Neuronal stem cell (in vitro differentiated cells): ENCODE results near the gene TRIM66.

Experiments
- DNase-seq: peaks from one replicate; pipeline ENCODE4 v3.0.0-alpha.2; 2013; ENCODE audit warnings: low spot score
- H2AFZ ChIP-seq: one replicate; pipeline ENCODE4 v1.6.1; 2013; ENCODE audit warnings: mild to moderate bottlenecking, low read length, inconsistent platforms
- H2AK5ac ChIP-seq: 2 replicates; pipeline ENCODE4 v1.6.1; 2013; ENCODE audit warnings: low read depth, mild to moderate bottlenecking, inconsistent platforms, low read length, moderate library complexity, mixed read lengths
- H2BK120ac ChIP-seq: 2 replicates; pipeline ENCODE4 v1.6.1; 2013; ENCODE audit warnings: low read depth, mild to moderate bottlenecking, inconsistent platforms, low read length, moderate library complexity, mixed read lengths
- H2BK12ac ChIP-seq: one replicate; pipeline ENCODE4 v1.6.1; 2013; ENCODE audit warnings: low read length, inconsistent platforms
- H2BK15ac ChIP-seq: 2 replicates; pipeline ENCODE4 v1.6.1; 2013; ENCODE audit warnings: mild to moderate bottlenecking, low read length, inconsistent platforms, mixed read lengths
- H2BK5ac ChIP-seq: one replicate; pipeline ENCODE4 v1.6.1; 2013; ENCODE audit warnings: inconsistent platforms, mild to moderate bottlenecking, low read length, moderate library complexity
- H3K14ac ChIP-seq: one replicate; pipeline ENCODE4 v1.6.1; 2013; ENCODE audit warnings: low read length, inconsistent platforms
- H3K18ac ChIP-seq: 2 replicates; pipeline ENCODE4 v1.6.1; 2013; ENCODE audit warnings: low read length, inconsistent platforms
- H3K23ac ChIP-seq: 2 replicates; pipeline ENCODE4 v1.6.1; 2013; ENCODE audit warnings: low read depth, mild to moderate bottlenecking, mixed read lengths, low read length, inconsistent platforms; ENCODE audit not compliant: poor library complexity
- H3K27ac ChIP-seq: replicated peaks from 3 replicates; pipeline ENCODE4 v1.5.1; 2013; ENCODE audit warnings: low read length, inconsistent platforms
- H3K27me3 ChIP-seq, 3 experiments: 2 replicates each; pipeline ENCODE4 v1.6.1; 2013; ENCODE audit warnings: low read length in 3 of 3, mild to moderate bottlenecking in 2 of 3, inconsistent platforms in 1 of 3, low read depth in 1 of 3, mixed read lengths in 1 of 3, moderate library complexity in 1 of 3; ENCODE audit not compliant: control insufficient read depth in 3 of 3, insufficient read depth in 3 of 3
- H3K36me3 ChIP-seq, 2 donors: replicated peaks in 1 of 2; 2 replicates each; pipeline ENCODE4 v1.6.1; 2013; ENCODE audit warnings: low read length in 2 of 2; ENCODE audit not compliant: control insufficient read depth in 2 of 2, insufficient read depth in 2 of 2
- H3K4ac ChIP-seq: 2 replicates; pipeline ENCODE4 v1.6.1; 2013; ENCODE audit warnings: inconsistent platforms, mild to moderate bottlenecking, low read length, moderate library complexity
- H3K4me1 ChIP-seq, 2 donors: 1 replicate in 1 of 2; 2 replicates in 1 of 2; pipeline ENCODE4 v1.6.1; 2013; ENCODE audit warnings: low read length in 2 of 2, low read depth in 1 of 2; ENCODE audit not compliant: control insufficient read depth in 2 of 2, insufficient read depth in 1 of 2
- H3K4me2 ChIP-seq: one replicate; pipeline ENCODE4 v1.6.1; 2013; ENCODE audit warnings: mild to moderate bottlenecking, low read length, inconsistent platforms; ENCODE audit not compliant: insufficient read depth, poor library complexity, severe bottlenecking
- H3K4me3 ChIP-seq, 2 donors: 2 replicates each; pipeline ENCODE4 v1.5.1; 2013; ENCODE audit warnings: low read length in 2 of 2, mild to moderate bottlenecking in 2 of 2, inconsistent platforms in 1 of 2, moderate library complexity in 1 of 2
- H3K79me1 ChIP-seq: one replicate; pipeline ENCODE4 v1.6.1; 2013; ENCODE audit warnings: low read depth, mild to moderate bottlenecking, inconsistent platforms, low read length, moderate library complexity
- H3K9ac ChIP-seq: one replicate; pipeline ENCODE4 v1.6.1; 2013; ENCODE audit warnings: mild to moderate bottlenecking, low read depth, low read length, inconsistent platforms; ENCODE audit not compliant: poor library complexity
- H3K9me3 ChIP-seq, 2 donors: replicated peaks in 1 of 2; 2 replicates each; pipeline versions ENCODE3 to v1.6.1; 2013; ENCODE audit warnings: low read length in 2 of 2, mild to moderate bottlenecking in 2 of 2, inconsistent platforms in 1 of 2, low read depth in 1 of 2, mixed read lengths in 1 of 2, moderate library complexity in 1 of 2; ENCODE audit not compliant: control insufficient read depth in 2 of 2, insufficient read depth in 1 of 2
- H4K8ac ChIP-seq: one replicate; pipeline ENCODE4 v1.6.1; 2013; ENCODE audit warnings: low read depth, mild to moderate bottlenecking, inconsistent platforms, low read length, moderate library complexity
- H4K91ac ChIP-seq: one replicate; pipeline ENCODE4 v1.6.1; 2013; ENCODE audit warnings: low read length, low read depth, mild to moderate bottlenecking, inconsistent platforms; ENCODE audit not compliant: poor library complexity
- WGBS, 2 donors: extraction: QIAGEN DNeasy Blood & Tissue Kit; methylation state at CpG; one replicate each; pipeline ENCODE4 v1.1.7; 2013; ENCODE audit warnings: missing lambda C conversion rate in 2 of 2, mixed read lengths in 1 of 2; ENCODE audit not compliant: insufficient read length in 2 of 2, insufficient replicate concordance in 1 of 2; ENCODE audit errors: extremely low coverage in 2 of 2; 5-methylcytosine and 5-hydroxymethylcytosine counted together

The TRIM66 gene

DNA sequence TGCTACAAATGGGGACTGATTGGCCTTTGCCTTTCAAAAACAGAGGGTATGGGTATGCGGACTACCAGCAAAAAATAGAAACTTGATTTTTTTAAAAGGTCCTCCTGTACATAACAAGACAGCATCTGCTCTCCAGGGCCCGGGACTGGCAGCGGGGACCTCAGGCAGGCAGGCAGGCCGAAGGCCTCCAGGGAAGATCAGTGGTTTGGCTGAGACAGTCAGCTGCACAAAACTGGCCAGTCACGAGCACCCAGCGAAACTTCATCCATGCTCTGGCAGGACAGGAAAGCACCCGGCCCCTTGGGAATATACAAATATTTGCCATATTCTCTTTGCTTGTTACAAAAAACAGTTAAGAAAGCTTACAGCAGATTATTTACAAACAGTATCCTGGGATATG is 11.1 kb upstream of the TRIM66 start:
- Histone ChIP-seq H2AFZ (no peak overlapping the region), H2AK5ac (no peak overlapping the region), H3K14ac (no peak overlapping the region), H3K4me2 (no peak overlapping the region), H3K4ac (no peak overlapping the region), H3K18ac (no peak overlapping the region), H3K9ac (no peak overlapping the region), H3K27ac (no peak overlapping the region), H4K91ac (no peak overlapping the region), H4K8ac (no peak overlapping the region), H3K36me3 (peaks cover 53 to 90% of the 10 kb centered on the region in 2 donors), H2BK12ac (no peak overlapping the region), H2BK5ac (no peak overlapping the region), H3K27me3 (no peaks in the 10 kb centered on the region), H2BK15ac (no peak overlapping the region), H3K23ac (no peak overlapping the region), H2BK120ac (no peak overlapping the region), H3K4me3 (no peak overlapping the region), H3K9me3 (no peaks in the 10 kb centered on the region), H3K4me1 (peaks cover 1 to 9% of the 10 kb centered on the region in 2 donors), H3K79me1 (no peaks in the 10 kb centered on the region)
- no CpG with 5 or more reads among the region's 7 CpGs for WGBS, 2 donors
- DNase-seq = no peak

DNA sequence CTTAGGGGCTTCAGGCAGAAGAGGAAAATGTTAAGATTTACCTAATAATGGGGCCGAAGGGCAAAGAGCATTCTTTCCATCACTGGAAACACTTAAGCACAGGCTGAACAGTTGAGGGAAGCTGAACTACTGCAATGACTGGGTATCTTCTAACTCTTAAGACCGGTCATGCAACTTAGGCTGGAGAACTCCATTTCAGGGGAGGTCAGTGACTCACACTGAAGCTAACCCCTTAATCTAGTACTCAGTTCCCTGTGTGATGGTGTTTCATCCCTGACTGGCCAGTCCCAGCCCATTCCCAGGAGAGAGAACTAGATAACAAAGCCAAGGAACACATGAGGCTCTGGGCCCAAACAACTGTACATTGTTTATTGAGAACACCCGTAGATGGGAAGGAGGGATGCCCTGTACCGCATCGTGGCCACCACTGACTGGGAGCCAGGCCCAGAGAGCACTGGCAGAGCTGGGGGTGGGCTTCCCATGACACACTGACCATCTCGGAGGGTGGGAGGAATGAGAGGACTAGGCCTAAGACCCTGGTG is 10.6 kb upstream of the TRIM66 start:
- Histone ChIP-seq H3K4me2 (no peak overlapping the region), H3K79me1 (no peaks in the 10 kb centered on the region), H3K18ac (no peak overlapping the region), H2BK12ac (no peak overlapping the region), H3K9me3 (no peaks in the 10 kb centered on the region), H3K4me1 (peaks cover under 1 to 10% of the 10 kb centered on the region in 2 donors), H3K4me3 (no peak overlapping the region), H2BK15ac (no peak overlapping the region), H3K27me3 (no peaks in the 10 kb centered on the region), H2AFZ (no peak overlapping the region), H3K27ac (no peak overlapping the region), H4K8ac (no peak overlapping the region), H3K4ac (no peak overlapping the region), H3K9ac (no peak overlapping the region), H4K91ac (no peak overlapping the region), H3K36me3 (peaks cover 49 to 86% of the 10 kb centered on the region in 2 donors), H3K23ac (no peak overlapping the region), H2BK120ac (no peak overlapping the region), H2AK5ac (no peak overlapping the region), H3K14ac (no peak overlapping the region), H2BK5ac (no peak overlapping the region)
- DNase-seq = no peak
- no CpG with 5 or more reads among the region's 6 CpGs for WGBS, 2 donors

- Histone ChIP-seq H2BK5ac (no peak overlapping the region), H2BK120ac (no peak overlapping the region), H3K4ac (no peak overlapping the region), H2BK15ac (no peak overlapping the region), H3K79me1 (no peaks in the 10 kb centered on the region), H3K9me3 (no peaks in the 10 kb centered on the region), H3K9ac (no peak overlapping the region), H3K4me3 (no peak overlapping the region), H3K36me3 (peaks cover 45 to 80% of the 10 kb centered on the region in 2 donors), H2AK5ac (no peak overlapping the region), H3K27ac (no peak overlapping the region), H3K4me2 (no peak overlapping the region), H2AFZ (no peak overlapping the region), H2BK12ac (no peak overlapping the region), H4K91ac (no peak overlapping the region), H3K23ac (no peak overlapping the region), H3K4me1 (peaks cover 2 to 14% of the 10 kb centered on the region in 2 donors), H3K18ac (no peak overlapping the region), H4K8ac (no peak overlapping the region), H3K14ac (no peak overlapping the region), H3K27me3 (no peaks in the 10 kb centered on the region)
- no CpG with 5 or more reads among the region's 3 CpGs for WGBS, 2 donors
- DNase-seq = no peak
Measured at GRCh38 chr11:8692417-8692816, 10.0 kb upstream of the TRIM66 start.

GRCh38 chr11:8691601-8692000 is 9.1 kb upstream of the TRIM66 start:
- no peak for DNase-seq
- Histone ChIP-seq H3K14ac (no peak overlapping the region), H3K4me2 (no peak overlapping the region), H3K27ac (no peak overlapping the region), H3K9ac (no peak overlapping the region), H3K4me3 (no peak overlapping the region), H4K8ac (no peak overlapping the region), H3K9me3 (no peaks in the 10 kb centered on the region), H3K79me1 (no peaks in the 10 kb centered on the region), H3K18ac (no peak overlapping the region), H3K4ac (no peak overlapping the region), H3K27me3 (no peaks in the 10 kb centered on the region), H2BK5ac (no peak overlapping the region), H3K23ac (no peak overlapping the region), H3K36me3 (peaks cover 39 to 80% of the 10 kb centered on the region in 2 donors), H2AK5ac (no peak overlapping the region), H2BK12ac (no peak overlapping the region), H2AFZ (no peak overlapping the region), H3K4me1 (peaks cover 2 to 14% of the 10 kb centered on the region in 2 donors), H2BK120ac (no peak overlapping the region), H2BK15ac (no peak overlapping the region), H4K91ac (no peak overlapping the region)
- WGBS, 2 donors = no CpG with 5 or more reads among the region's 6 CpGs
